ENCODE measurements around the gene SIRT7.
"Not testable (repeated sequence)": the region's sequence is repeated elsewhere in the genome, so short reads cannot be mapped to it uniquely, and the experiment has no call there.

The SIRT7 gene

GRCh38 chr17:81954131-81955057, 36.4 kb upstream of the SIRT7 start:
- no peak for DNase-seq

- not testable (repeated sequence) for DNase-seq
Observed at GRCh38 chr17:81953443-81953842, 35.5 kb upstream of the SIRT7 start.

DNA sequence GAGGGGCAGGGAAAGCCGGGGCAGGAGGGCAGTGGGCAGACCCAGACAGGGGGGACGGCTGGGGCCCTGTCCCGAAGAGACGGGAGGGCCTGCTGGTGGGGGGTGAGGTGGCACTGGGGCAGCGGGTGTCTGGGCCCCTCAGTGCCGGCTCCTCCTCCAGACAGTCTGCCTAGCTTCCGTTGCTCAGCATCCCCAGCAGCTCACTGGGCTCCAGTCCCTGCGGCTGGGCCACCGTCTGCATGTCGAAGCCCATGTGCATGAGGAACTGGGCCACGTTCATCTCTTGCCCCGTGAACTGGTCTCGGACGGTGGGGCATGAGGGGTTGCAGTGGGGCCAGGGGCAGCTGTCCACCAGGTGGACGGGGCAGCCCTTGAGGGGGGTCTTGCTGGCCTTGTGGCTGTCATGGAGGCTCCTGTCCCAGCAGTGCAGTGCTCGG, 34.8 kb upstream of the SIRT7 start:
- no peak for DNase-seq

DNA sequence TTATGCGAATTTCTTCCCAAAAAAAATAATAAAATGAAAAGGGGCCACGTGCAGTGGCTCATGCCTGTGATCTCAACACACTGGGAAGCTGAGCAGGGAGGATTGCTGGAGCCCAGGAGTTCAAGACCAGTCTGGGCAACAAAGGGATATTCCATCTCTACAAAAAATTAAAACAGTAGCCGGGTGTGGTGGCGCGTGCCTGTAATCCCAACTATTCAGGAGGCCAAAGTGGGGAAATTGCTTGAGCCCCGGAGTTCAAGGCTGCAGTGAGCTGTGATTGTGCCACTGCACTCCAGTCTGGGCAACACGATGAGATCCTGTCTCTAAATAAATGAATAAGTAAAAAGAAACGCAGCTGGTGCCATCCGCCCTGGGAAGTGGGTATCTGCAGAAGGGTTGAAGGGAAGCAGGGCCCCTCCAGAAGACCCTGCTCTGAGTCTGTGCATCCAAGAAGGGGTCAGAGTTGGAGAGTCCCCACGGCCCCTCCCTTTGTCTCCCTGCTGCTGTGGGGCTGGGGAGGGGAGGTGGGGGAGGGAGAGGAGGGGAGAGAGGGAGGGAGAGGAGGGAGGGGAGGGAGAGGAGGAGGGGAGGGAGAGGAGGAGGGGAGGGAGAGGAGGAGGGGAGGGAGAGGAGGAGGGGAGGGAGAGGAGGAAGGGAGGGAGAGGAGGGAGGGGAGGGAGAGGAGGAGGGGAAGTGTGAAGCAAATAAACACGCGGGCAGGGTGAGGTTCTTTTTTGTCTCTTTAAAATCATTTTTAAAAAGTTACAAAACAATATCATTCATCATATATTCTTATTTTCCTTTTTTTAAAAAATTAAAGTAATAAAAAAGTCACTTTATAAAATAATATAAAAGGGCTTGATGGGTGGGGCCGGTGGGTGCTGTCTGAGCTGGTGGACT, 34.1 kb upstream of the SIRT7 start:
- no peak for DNase-seq

DNA sequence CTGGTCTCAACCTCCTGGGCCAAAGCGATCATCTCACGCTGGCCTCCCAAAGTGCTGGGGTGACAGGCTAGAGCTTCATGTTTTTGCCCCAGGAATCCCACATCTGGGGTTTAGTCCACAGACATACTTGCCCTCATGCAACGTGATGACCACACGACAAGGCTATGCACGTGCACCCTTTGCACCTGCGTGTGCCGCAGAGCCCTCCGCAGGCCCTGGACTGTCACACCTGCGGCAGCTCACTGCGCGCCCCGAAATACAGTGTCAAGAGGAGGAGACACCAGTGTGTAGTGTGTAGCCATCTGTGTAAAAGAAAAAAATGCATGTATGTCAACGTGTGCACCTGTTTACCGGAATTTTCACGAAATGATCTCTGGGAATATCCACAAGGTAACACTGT, 32.5 kb upstream of the SIRT7 start:
- DNase-seq: no peak

GRCh38 chr17:81948635-81949378, 30.8 kb upstream of the SIRT7 start:
- DNase-seq: no peak

- no peak for DNase-seq
Observed at GRCh38 chr17:81947189-81947588, 29.2 kb upstream of the SIRT7 start, which contains the start of gene MYADML2. Gene MYADML2 (minus strand): TSS chr17:81947233. CDS start chr17:81941741, 5,492 bp downstream.

- no peak for DNase-seq
Observed at GRCh38 chr17:81944858-81945257, 26.9 kb upstream of the SIRT7 start.

DNA sequence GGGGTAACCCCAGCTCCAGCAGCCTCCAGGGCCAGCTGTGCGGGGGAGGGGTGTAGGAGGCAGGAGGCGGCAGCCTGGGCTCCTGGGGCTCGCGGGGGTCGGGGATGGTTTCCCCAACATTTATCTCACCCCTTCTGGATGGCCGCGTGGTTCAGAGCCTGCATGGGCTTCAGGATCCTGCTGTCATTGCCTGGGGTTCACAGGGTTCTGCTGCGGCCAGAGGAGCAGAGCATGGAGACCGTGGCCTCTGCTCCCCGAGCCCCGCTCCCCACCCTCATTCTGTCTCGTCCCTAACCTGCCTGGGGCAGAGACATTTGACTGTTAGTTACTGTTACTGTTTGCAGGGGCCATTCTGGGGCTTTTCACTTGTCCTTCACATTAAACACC, 24.2 kb upstream of the SIRT7 start:
- DNase-seq: no peak

DNA sequence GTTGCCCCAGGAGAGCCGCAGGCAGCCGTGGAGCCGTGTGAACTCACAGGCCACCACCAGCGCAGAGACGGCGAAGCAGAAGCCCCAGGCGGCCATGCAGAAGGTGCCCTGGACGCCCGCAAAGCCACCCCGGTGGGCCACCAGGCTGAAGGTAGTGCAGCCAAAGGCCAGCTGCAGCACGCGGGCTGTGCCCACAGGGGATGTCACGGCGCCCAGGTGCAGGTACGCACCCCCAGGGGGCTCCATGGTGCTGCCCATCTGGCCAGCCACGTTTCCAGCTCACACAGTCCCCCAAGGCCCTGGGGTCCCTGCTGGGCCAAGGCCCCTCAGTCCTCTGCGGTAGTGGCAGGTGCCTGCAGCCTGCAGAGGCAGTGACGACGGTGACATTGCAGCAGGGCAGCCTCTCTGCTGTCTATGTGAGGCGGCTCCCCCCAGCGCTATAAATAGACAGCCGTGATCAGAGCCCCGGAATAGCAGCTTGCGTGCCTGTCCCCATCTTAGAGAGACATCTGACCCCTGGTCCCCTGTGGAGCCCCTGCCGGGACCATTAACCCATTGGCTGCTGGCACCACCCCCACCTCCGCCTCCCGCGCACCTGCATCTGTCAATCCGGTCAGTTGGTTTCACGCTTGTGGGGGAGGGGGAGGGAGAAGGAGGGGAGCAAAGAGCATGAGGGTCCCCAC, 23.6 kb upstream of the SIRT7 start:
- peak; percentile 62 for DNase-seq

- peak; percentile 19 for DNase-seq
Observed at GRCh38 chr17:81940538-81941483, 22.8 kb upstream of the SIRT7 start.

- peak; percentile 43 for DNase-seq
Observed at GRCh38 chr17:81939881-81940385, 22.0 kb upstream of the SIRT7 start.

- peak; percentile 18 for DNase-seq
Observed at GRCh38 chr17:81939218-81939617, 21.2 kb upstream of the SIRT7 start.

GRCh38 chr17:81935709-81936084, 17.7 kb upstream of the SIRT7 start:
- DNase-seq: no peak

DNA sequence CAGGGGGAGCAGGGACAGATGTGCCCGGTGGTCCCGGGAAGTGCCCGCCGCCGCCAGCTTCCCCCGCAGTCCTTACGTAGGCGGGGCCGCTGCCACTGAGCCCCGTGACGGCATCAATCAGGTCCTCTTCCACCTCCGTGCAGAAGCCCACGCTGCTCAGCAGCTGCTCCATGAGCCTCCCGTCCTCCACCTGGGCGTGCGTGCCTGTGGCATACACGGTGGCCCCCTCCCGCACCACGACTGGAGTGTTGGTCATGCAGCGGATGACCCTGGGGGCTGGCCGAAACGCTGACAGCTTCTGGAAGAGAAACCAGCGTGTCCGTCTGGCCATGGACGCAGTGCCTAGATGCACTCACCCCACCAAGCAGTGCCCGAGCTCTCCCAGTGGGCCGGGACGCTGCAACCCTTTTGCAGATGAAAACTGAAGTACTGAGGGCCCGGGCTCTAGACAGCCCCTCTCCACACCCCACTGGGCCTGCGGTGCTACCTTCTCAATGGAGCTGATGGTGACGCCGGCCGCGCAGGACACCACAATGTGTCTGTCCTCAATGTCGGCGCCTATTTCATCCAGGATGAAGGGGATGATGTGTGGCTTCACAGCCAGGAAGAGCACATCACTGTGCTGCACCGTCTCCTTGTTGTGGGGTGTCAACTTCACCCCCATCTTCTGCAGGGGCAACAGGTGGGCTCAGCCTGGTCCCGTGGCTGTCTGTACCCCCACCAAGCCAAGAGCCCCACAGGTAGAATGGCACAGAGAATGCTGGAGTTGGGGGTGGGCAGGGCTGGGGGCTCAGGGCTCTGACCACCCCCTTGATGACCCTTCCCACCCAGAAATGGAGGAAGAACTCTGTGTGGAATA, 17.1 kb upstream of the SIRT7 start:
- no peak for DNase-seq

DNA sequence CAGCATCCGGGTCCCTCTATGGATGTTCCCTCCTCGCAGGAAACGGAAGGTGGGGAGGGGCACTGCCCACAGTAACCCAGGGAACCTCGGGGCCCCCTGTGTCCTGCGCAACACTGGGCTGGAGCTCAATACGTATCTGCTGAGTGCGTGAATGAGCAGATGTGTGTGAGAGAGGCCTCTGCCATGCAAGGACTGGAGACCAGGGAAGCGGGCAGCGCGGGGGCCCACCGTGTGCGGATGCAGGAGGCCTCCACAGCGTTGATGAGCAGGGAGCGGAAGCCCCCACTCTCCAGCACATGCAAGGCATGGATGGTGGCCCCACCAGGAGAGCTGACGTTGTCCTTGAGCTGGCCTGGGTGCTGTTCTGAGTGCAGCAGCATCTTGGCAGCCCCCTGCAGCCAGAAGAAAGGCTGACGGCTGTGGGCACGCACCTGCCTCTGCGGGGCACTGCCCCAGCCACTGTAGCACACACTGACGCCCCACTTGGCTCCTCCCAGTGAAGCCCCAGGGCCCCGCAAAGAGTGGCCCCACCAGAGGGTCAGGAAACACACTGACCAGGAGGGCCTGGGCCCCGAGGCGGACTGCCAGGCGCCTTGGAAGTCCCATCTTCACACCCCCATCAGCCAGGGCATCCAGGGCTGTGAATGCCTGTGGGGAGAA, 16.3 kb upstream of the SIRT7 start:
- DNase-seq: no peak

GRCh38 chr17:81933178-81933699, 15.3 kb upstream of the SIRT7 start:
- DNase-seq: no peak

DNA sequence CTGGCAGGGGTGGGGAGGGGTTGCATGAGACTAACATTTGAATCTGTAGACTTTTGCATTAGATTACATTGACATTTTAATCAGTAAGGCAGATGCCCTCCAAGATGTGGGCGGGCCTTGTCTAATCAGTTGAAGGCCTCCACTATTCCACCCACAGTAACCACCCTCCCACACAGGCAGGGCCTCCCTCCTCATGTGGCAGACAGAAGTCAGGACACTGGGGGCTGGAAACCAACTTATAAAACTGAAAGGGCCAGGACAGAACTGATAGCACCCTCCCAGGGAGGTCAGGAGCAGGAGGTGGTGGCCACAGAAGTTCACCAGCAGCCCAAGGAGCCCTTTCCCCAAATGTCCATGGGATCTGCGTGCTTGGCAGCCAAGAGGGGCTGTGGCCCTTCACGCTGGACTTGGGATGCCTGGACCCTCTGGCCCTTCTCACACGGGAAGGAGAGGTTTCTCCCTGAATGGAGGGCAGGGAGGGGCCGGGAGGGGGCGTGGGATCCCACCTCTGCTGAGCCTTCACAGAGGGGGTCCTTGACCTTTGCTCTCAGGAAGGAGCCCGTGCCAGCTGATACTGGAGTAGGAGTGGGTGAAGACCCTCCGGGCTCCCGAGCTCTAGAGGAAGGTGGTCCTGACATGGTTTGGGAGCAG, 14.5 kb upstream of the SIRT7 start:
- DNase-seq: peak; percentile 19

Data from right hindlimb (tissue), 1 donor.